ENCODE results near the gene CRMP1.

GRCh38 chr4:5919571-5919970 is 26.7 kb upstream of the CRMP1 start:
- TF ChIP-seq ZNF274 (IDR thresholded peaks at IDR 0.05; ENCODE audit: borderline replicate concordance, extremely low read depth, low read length) (no peak), CHD2 (IDR thresholded peaks at IDR 0.05; ENCODE audit: low read length) (no peak), SIN3A (conservative IDR thresholded peaks at IDR 0.05 in 1 of 2, IDR thresholded peaks at IDR 0.05 in 1 of 2; ENCODE audit: low read depth in 1 of 2, low read length in 2 of 2) (no peak), TEAD4 (IDR thresholded peaks at IDR 0.05; ENCODE audit: low read depth, low read length) (no peak)

Data from H1 (cell line).